B cell (primary cell): Measurements from ENCODE around the gene PTPN1. TPM values are rescaled to one million over a fixed set of nuclear protein-coding genes. Genes with fewer than 3 reads are reported as not detected.
"Not testable (repeated sequence)": the region's sequence is repeated elsewhere in the genome, so short reads cannot be mapped to it uniquely, and the experiment has no call there.

Experiments
- ATAC-seq: fragments of 200-7000 bp; cut with Tn5 transposase; one replicate; pipeline ENCODE4 v1.10.0; 2021; ENCODE audit warnings: low read depth, mild to moderate bottlenecking, moderate number of reproducible peaks, moderate library complexity
- CTCF ChIA-PET: fragments of 350-600 bp; sonication (Branson Sonifier 250); formaldehyde crosslinking; loops from one replicate; lab custom pipeline; 2021; ENCODE audit warnings: antibody characterized with exemption, inconsistent platforms; lab: Charles Lee
- POLR2A ChIA-PET: fragments of 350-600 bp; sonication (Branson Sonifier 250); formaldehyde crosslinking; loops from one replicate; lab custom pipeline; 2021; ENCODE audit warnings: antibody characterized with exemption; lab: Charles Lee
- DNase-seq: peaks from one replicate; pipeline ENCODE4 v3.0.0; 2013
- H2AFZ ChIP-seq: 2 replicates; pipeline ENCODE4 v1.6.1; 2012; ENCODE audit warnings: mild to moderate bottlenecking, low read depth, low read length; ENCODE audit not compliant: insufficient read depth, poor library complexity, severe bottlenecking
- H3K27ac ChIP-seq, 2 donors: 1 replicate in 1 of 2; 2 replicates in 1 of 2; pipeline ENCODE4 v1.5.1; 2012 to 2013; ENCODE audit warnings: low read length in 2 of 2, mild to moderate bottlenecking in 2 of 2, moderate library complexity in 1 of 2
- H3K27me3 ChIP-seq, 4 experiments: fragments of 200-600 bp in 1 of 4; sonication (generic) in 1 of 4; replicated peaks in 1 of 4; 1 replicate in 2 of 4; 2 replicates in 2 of 4; pipeline versions ENCODE4 v1.6.1 to v1.7.0; 2013 to 2016; ENCODE audit warnings: low read length in 3 of 4, mild to moderate bottlenecking in 2 of 4, mixed read lengths in 1 of 4, moderate library complexity in 1 of 4; ENCODE audit not compliant: insufficient read depth in 4 of 4, control insufficient read depth in 3 of 4; ENCODE audit errors: control extremely low read depth in 1 of 4
- H3K36me3 ChIP-seq, 2 experiments: replicated peaks in 1 of 2; 1 replicate in 1 of 2; 2 replicates in 1 of 2; pipeline versions ENCODE4 v1.6.1 to v1.7.1; 2013; ENCODE audit warnings: low read length in 1 of 2; ENCODE audit not compliant: insufficient read depth in 2 of 2, control insufficient read depth in 1 of 2; ENCODE audit errors: control extremely low read depth in 1 of 2, extremely low read depth in 1 of 2
- H3K4me1 ChIP-seq, 2 donors: fragments of 200-600 bp in 1 of 2; sonication (generic) in 1 of 2; 1 replicate in 1 of 2; 2 replicates in 1 of 2; pipeline versions ENCODE4 v1.5.1 to v1.6.1; 2013 to 2017; ENCODE audit warnings: low read length in 2 of 2; ENCODE audit not compliant: control insufficient read depth in 2 of 2, insufficient read depth in 2 of 2
- H3K4me2 ChIP-seq: replicated peaks from 2 replicates; pipeline ENCODE3; 2012; ENCODE audit warnings: mild to moderate bottlenecking, low read depth, low read length; ENCODE audit not compliant: poor library complexity, severe bottlenecking
- H3K4me3 ChIP-seq, 5 experiments: fragments of 200-600 bp in 1 of 5; sonication (generic) in 1 of 5; 1 replicate in 3 of 5; 2 replicates in 2 of 5; pipeline versions ENCODE4 v1.5.1 to v1.7.0; 2011 to 2016; ENCODE audit warnings: low read length in 4 of 5, mild to moderate bottlenecking in 4 of 5, low read depth in 2 of 5, control low read depth in 1 of 5, moderate library complexity in 1 of 5; ENCODE audit not compliant: insufficient read depth in 1 of 5; ENCODE audit errors: control extremely low read depth in 1 of 5, extremely low read depth in 1 of 5
- H3K79me2 ChIP-seq: fragments of 200-600 bp; sonication (generic); one replicate; pipeline ENCODE4 v1.6.0; 2016; ENCODE audit warnings: low read length; ENCODE audit not compliant: control insufficient read depth, insufficient read depth
- H3K9ac ChIP-seq: fragments of 200-600 bp; sonication (generic); 2 replicates; pipeline ENCODE4 v1.6.1; 2017; ENCODE audit warnings: mild to moderate bottlenecking, low read length, moderate library complexity
- H3K9me3 ChIP-seq, 3 donors: one replicate each; pipeline versions ENCODE4 v1.6.1 to v1.7.1; 2013; ENCODE audit warnings: low read length in 2 of 3; ENCODE audit not compliant: control insufficient read depth in 2 of 3, insufficient read depth in 1 of 3; ENCODE audit errors: control extremely low read depth in 1 of 3
- H4K20me1 ChIP-seq: 2 replicates; pipeline ENCODE4 v1.6.0; 2012; ENCODE audit warnings: mild to moderate bottlenecking, low read length; ENCODE audit not compliant: insufficient read depth, control insufficient read depth, poor library complexity, severe bottlenecking
- H3K27ac Mint-ChIP-seq: one replicate; pipeline ENCODE4 v1.8.0; 2021; ENCODE audit warnings: mixed read lengths
- H3K27me3 Mint-ChIP-seq: one replicate; pipeline ENCODE4 v1.8.0; 2021; ENCODE audit warnings: mixed read lengths
- H3K4me1 Mint-ChIP-seq: one replicate; pipeline ENCODE4 v1.8.0; 2021; ENCODE audit warnings: mixed read lengths
- H3K4me3 Mint-ChIP-seq: one replicate; pipeline ENCODE4 v1.8.0; 2021; ENCODE audit warnings: mixed read lengths
- H3K9me3 Mint-ChIP-seq: one replicate; pipeline ENCODE4 v1.8.0; 2022; ENCODE audit warnings: mixed read lengths; ENCODE audit not compliant: insufficient read depth
- CTCF ChIP-seq: fragments of 200-600 bp; IDR thresholded peaks from one replicate; pipeline ENCODE4 v1.8.0; 2022; ENCODE audit warnings: antibody characterized with exemption, mild to moderate bottlenecking
- EZH2 ChIP-seq: IDR thresholded peaks from 2 replicates; pipeline ENCODE4 v1.6.1; 2012; ENCODE audit warnings: borderline replicate concordance, low read depth, mild to moderate bottlenecking, moderate library complexity, low read length; ENCODE audit not compliant: insufficient read depth, poor library complexity, severe bottlenecking
- WGBS: methylation state at CpG from one replicate; pipeline ENCODE4 v1.1.5; 2013; ENCODE audit warnings: missing lambda C conversion rate; ENCODE audit not compliant: insufficient coverage; 5-methylcytosine and 5-hydroxymethylcytosine counted together
- intact Hi-C: fragments of 100-400 bp; cut with micrococcal nuclease; formaldehyde crosslinking; loops from one replicate; pipeline ENCODE4 v1.10.0; 2022
- polyA plus RNA-seq: library from polyadenylated mRNA; depleted of rRNA; stranded (reverse); fragments of >200 nt; gene quantifications from 2 replicates; pipeline ENCODE4 v1.2.3, GENCODE V29; 2012
- total RNA-seq, 2 donors: library from RNA; stranded (reverse); fragments of 120-200 nt in 1 of 2; gene quantifications; 1 replicate in 1 of 2; 2 replicates in 1 of 2; pipeline versions ENCODE4 v1.2.3 to v1.2.4, GENCODE V29; 2013 to 2022

PTPN1 gene
- total and polyA plus RNA-seq, 2 donors (not counting 1 experiment from before 2014, with no cell fraction given): 77.4 to 134 TPM

DNA sequence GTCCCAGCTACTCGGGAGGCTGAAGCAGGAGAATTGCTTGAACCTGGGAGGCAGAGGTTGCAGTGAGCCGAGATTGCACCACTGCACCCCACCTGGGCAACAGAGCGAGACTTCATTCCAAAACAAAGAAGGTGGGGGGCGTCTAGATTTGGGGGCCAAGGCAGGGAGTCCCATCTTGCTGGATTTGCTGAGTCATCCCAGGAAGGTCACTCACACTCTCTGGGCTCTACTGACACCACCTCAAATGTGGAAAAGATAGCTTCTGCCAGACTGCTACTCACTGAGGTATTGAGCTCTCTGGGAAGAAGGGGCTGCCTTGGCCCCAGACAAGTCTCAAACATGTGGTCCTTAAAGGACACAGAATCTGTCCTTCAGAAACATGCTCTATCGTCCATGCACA, 106.8 kb downstream of the PTPN1 start:
- Histone ChIP-seq H3K4me1 (no peaks in the 10 kb centered on the region), H3K27ac (no peak overlapping the region), H4K20me1 (no peaks in the 10 kb centered on the region), H3K27me3 (no peaks in the 10 kb centered on the region), H2AFZ (no peak overlapping the region), H3K9me3 (peaks cover 0 to 19% (median 0%) of the 10 kb centered on the region in 3 donors), H3K36me3 (no peaks in the 10 kb centered on the region), H3K9ac (no peak overlapping the region), H3K4me2 (no peak overlapping the region), H3K79me2 (no peaks in the 10 kb centered on the region), H3K4me3 (no peak overlapping the region)
- Mint-ChIP-seq H3K27me3 (no peaks in the 10 kb centered on the region), H3K4me1 (no peaks in the 10 kb centered on the region), H3K27ac (no peak overlapping the region), H3K4me3 (no peak overlapping the region), H3K9me3 (peaks cover 3% of the 10 kb centered on the region)
- intact Hi-C loops: no loop called here
- ChIA-PET POLR2A (no interaction called here), CTCF (no interaction called here)
- 79% methylated on average over 5 of the region's 5 CpGs for WGBS
- ATAC-seq (no peak), DNase-seq (no peak)
- no peak for TF ChIP-seq EZH2
- TF ChIP-seq CTCF: no peak

GRCh38 chr20:50618537-50618936, 108.4 kb downstream of the PTPN1 start:
- DNase-seq (no peak), ATAC-seq (no peak)
- TF ChIP-seq EZH2 (no peak), CTCF (no peak)
- Histone ChIP-seq H3K4me2 (no peak overlapping the region), H3K27ac (no peak overlapping the region), H3K79me2 (no peaks in the 10 kb centered on the region), H3K9me3 (peaks cover 0 to 19% (median 0%) of the 10 kb centered on the region in 3 donors), H3K27me3 (no peaks in the 10 kb centered on the region), H3K4me1 (no peaks in the 10 kb centered on the region), H3K9ac (no peak overlapping the region), H4K20me1 (no peaks in the 10 kb centered on the region), H3K4me3 (no peak overlapping the region), H3K36me3 (no peaks in the 10 kb centered on the region), H2AFZ (no peak overlapping the region)
- ChIA-PET POLR2A (no interaction called here), CTCF (no interaction called here)
- no CpG with 5 or more reads among the region's 1 CpG for WGBS
- intact Hi-C loops: no loop called here
- Mint-ChIP-seq H3K27me3 (no peaks in the 10 kb centered on the region), H3K9me3 (peaks cover 3% of the 10 kb centered on the region), H3K4me1 (no peaks in the 10 kb centered on the region), H3K27ac (no peak overlapping the region), H3K4me3 (no peak overlapping the region)

GRCh38 chr20:50620459-50620858, 110.3 kb downstream of the PTPN1 start:
- intact Hi-C loops, H3K4me1 Mint-ChIP-seq, H3K4me3 Mint-ChIP-seq: not testable (repeated sequence)

More at GRCh38 chr20:50620459-50620858, 110.3 kb downstream of the PTPN1 start:
- 94% methylated on average over 5 of the region's 9 CpGs for WGBS
- DNase-seq, POLR2A ChIA-PET, H3K27ac Mint-ChIP-seq, H2AFZ ChIP-seq, H4K20me1 ChIP-seq, H3K4me3 ChIP-seq, ATAC-seq, H3K79me2 ChIP-seq, H3K36me3 ChIP-seq, H3K9me3 Mint-ChIP-seq, H3K27me3 ChIP-seq, H3K4me1 ChIP-seq, H3K27me3 Mint-ChIP-seq, H3K9ac ChIP-seq, H3K4me2 ChIP-seq, H3K27ac ChIP-seq: not testable (repeated sequence)
- CTCF ChIA-PET: interaction anchor here (0.6 kb wide), 1 partner anchor 1625 kb away, joined by 3 read pairs; no protein-coding TSS in a partner anchor
- H3K9me3 ChIP-seq: peaks cover 0 to 19% (median 0%) of the 10 kb centered on the region in 3 donors
